Left ventricle myocardium inferior (tissue), 1 donor: Measurements from ENCODE around the gene RNASEH2A. TPM values are rescaled to one million over a fixed set of nuclear protein-coding genes. Genes with fewer than 3 reads are reported as not detected.

Experiments used
- DNase-seq: peaks from one replicate; pipeline ENCODE4 v3.0.0-alpha.2; 2020
- H3K27ac ChIP-seq: fragments of 200-600 bp; replicated peaks from 2 replicates; pipeline ENCODE4 v1.8.0; 2021
- H3K27me3 ChIP-seq: fragments of 200-600 bp; 2 replicates; pipeline ENCODE4 v1.8.0; 2021; ENCODE audit warnings: low read depth
- H3K36me3 ChIP-seq: fragments of 200-600 bp; 2 replicates; pipeline ENCODE4 v1.8.0; 2021
- H3K4me1 ChIP-seq: fragments of 200-600 bp; 2 replicates; pipeline ENCODE4 v1.8.0; 2021
- H3K4me3 ChIP-seq: fragments of 200-600 bp; 2 replicates; pipeline ENCODE4 v1.8.0; 2021; ENCODE audit warnings: mild to moderate bottlenecking, moderate library complexity
- H3K9me3 ChIP-seq: fragments of 200-600 bp; replicated peaks from 2 replicates; pipeline ENCODE4 v1.8.0; 2021
- CTCF ChIP-seq: fragments of 200-600 bp; IDR thresholded peaks from 2 replicates; pipeline ENCODE4 v1.8.0; 2021; ENCODE audit warnings: antibody characterized with exemption, mild to moderate bottlenecking, borderline replicate concordance
- intact Hi-C: fragments of 100-400 bp; cut with micrococcal nuclease; formaldehyde crosslinking; loops from one replicate; pipeline ENCODE4 v1.11.0; 2022
- total RNA-seq: library from RNA; stranded (reverse); fragmentation: NEBNext Ultra II Directional; extraction: Animal tissue kit (Norgen Biotek cat#: 25700); gene quantifications from one replicate; pipeline ENCODE4 v1.2.1, GENCODE V29; 2021
- donor health status: DM: no; HTN: yes; CAD: no; lungs with severe emphysema.

Gene RNASEH2A
- total RNA-seq, 1 donor from 2014 or later, result 2.5 TPM

- H3K9me3 ChIP-seq, result no peaks in the 10 kb centered on the region
- peak overlapping the region; percentile 96 for H3K27ac ChIP-seq
- TF ChIP-seq CTCF, result no peak
- H3K4me3 ChIP-seq, result peak overlapping the region; percentile 76
- intact Hi-C loops, result no loop called here
- H3K27me3 ChIP-seq, result no peaks in the 10 kb centered on the region
- H3K36me3 ChIP-seq, result no peaks in the 10 kb centered on the region
- H3K4me1 ChIP-seq, result peaks cover 91% of the 10 kb centered on the region
- no peak for DNase-seq
Observed at GRCh38 chr19:12789098-12789903, 17.1 kb upstream of the RNASEH2A start.

- Histone ChIP-seq H3K4me1 (peaks cover 89% of the 10 kb centered on the region), H3K36me3 (no peaks in the 10 kb centered on the region), H3K4me3 (peak overlapping the region; percentile 76), H3K27me3 (no peaks in the 10 kb centered on the region), H3K27ac (peak overlapping the region; percentile 96), H3K9me3 (no peaks in the 10 kb centered on the region)
- intact Hi-C loops, result no loop called here
- TF ChIP-seq CTCF, result no peak
- DNase-seq, result peak; percentile 97
Observed at GRCh38 chr19:12789904-12790619, 16.3 kb upstream of the RNASEH2A start.

- intact Hi-C loops, result no loop called here
- no peak for DNase-seq
- H3K27ac ChIP-seq, result peak overlapping the region; percentile 96
- no peaks in the 10 kb centered on the region for H3K27me3 ChIP-seq
- H3K9me3 ChIP-seq, result no peaks in the 10 kb centered on the region
- peak overlapping the region; percentile 76 for H3K4me3 ChIP-seq
- no peaks in the 10 kb centered on the region for H3K36me3 ChIP-seq
- no peak for TF ChIP-seq CTCF
- H3K4me1 ChIP-seq, result peaks cover 85% of the 10 kb centered on the region
Observed at GRCh38 chr19:12790628-12791344, 15.6 kb upstream of the RNASEH2A start.

GRCh38 chr19:12791345-12792050, 14.9 kb upstream of the RNASEH2A start, which contains the start of gene JUNB:
JUNB (plus strand) TSS chr19:12791486; CDS start chr19:12791772, 286 bp downstream.
- TF ChIP-seq CTCF, result peak; percentile 26

More at GRCh38 chr19:12791345-12792050, 14.9 kb upstream of the RNASEH2A start, which contains the start of gene JUNB:
- H3K36me3 ChIP-seq, result no peaks in the 10 kb centered on the region
- no peaks in the 10 kb centered on the region for H3K9me3 ChIP-seq
- intact Hi-C loops, result no loop called here
- H3K4me3 ChIP-seq, result peak within 1 kb of the TSS; percentile 76
- DNase-seq, result peak; percentile 98
- H3K27ac ChIP-seq, result peak within 1 kb of the TSS; percentile 96
- peaks cover 85% of the 10 kb centered on the region for H3K4me1 ChIP-seq
- H3K27me3 ChIP-seq, result no peaks in the 10 kb centered on the region
